Stimulated activated naive CD4-positive, alpha-beta T cell treated with Interleukin-2 at 50 U/mL for 16 hours (primary cell): Measurements from ENCODE around the gene SYNE1.
A peak's percentile ranks its signal among the peaks of the same experiment; 100 is the strongest.

Experiments used
- DNase-seq: peaks from one replicate; lab custom pipeline; 2025; lab: John Stamatoyannopoulos, UW

The SYNE1 gene

DNA sequence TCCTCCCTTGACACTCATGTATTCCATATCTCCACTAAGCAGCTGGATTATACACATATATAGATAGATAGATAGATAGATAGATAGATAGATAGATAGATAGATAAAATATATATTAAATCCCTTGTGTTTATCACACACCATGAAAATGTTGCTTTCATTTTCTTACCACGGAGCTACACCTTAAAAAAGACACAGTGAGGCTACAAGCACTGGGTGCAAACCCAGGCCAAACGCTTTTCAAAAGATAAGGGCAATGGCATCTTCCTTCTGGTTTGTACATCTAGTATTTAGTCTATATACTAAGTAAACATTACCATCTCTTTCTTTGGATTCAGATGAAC is 452.6 kb downstream of the SYNE1 start:
- DNase-seq = no peak

DNA sequence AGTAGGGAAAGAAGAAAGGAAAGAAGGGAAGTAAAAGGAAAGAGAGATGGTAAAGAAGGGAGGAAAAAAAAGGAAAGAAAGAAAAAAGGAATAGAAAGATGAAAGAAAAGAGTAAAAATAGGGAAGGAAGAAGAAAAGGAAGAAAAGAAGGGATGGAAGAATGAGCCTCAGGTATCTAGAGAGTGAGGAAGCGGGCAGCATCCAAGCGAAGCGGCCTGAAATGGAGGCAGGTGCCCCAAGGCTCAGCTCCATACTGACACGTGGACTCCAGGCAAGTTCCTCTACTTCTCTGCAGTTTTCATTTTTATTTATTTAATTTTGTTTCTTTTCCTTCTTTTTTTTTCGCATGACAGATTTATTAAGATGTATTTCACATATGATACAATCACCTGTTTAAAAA is 456.6 kb downstream of the SYNE1 start:
- no peak for DNase-seq

DNA sequence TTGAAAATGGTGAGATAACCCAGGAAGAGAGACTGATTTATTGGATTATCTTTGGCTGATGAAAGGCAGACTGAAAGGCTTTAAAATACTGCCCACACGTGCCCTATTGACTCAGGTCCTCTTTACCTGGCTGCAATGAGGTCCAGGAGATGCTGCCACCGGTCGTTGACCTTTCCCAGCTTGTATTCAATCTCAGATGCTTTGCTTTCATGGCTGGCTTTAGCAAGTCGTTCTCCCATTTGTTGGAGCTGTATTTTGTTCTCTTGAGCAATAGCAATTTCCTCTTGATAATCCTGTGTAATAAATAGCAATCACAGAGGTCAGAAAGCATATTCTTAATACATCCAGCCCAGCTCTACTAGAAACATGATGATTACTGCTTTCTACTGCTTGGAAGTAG is 460.9 kb downstream of the SYNE1 start:
- no peak for DNase-seq

DNA sequence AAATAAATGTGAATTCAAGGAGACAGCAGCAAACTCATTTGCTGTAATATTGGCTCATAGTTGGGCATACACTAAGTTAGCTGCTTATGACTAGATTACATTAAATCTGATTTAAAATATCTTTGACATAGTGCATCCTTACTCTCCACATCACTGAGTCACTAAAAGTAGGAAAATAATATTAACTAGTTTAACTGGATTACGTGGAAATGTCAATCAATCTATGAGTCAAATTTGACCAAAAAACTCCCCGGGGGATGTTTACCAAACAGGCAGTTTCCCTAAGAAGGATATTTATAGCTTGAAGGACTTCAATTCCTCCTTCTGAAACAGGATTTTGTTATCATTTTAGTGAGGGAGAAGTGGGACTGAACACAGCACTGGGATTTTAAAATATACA is 463.2 kb downstream of the SYNE1 start:
- DNase-seq = no peak

DNA sequence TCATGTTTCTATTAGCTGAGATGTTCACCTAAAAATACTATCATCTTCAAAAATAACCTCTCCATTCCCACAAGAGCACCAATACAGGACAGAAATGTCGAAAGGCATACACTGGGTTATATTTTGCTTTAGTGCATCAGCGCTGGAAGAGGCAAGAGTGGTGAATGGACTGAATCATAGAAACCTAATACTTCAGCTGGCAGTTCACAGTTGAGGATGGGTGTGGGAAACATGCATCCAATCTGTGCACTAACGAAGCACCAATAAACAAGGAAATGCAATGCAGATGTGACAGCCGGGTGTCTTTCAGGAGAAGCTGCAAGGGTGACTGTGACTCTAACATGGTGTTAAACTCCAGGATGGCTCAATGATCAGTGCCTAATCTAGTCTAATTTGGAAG is 463.8 kb downstream of the SYNE1 start:
- no peak for DNase-seq

DNA sequence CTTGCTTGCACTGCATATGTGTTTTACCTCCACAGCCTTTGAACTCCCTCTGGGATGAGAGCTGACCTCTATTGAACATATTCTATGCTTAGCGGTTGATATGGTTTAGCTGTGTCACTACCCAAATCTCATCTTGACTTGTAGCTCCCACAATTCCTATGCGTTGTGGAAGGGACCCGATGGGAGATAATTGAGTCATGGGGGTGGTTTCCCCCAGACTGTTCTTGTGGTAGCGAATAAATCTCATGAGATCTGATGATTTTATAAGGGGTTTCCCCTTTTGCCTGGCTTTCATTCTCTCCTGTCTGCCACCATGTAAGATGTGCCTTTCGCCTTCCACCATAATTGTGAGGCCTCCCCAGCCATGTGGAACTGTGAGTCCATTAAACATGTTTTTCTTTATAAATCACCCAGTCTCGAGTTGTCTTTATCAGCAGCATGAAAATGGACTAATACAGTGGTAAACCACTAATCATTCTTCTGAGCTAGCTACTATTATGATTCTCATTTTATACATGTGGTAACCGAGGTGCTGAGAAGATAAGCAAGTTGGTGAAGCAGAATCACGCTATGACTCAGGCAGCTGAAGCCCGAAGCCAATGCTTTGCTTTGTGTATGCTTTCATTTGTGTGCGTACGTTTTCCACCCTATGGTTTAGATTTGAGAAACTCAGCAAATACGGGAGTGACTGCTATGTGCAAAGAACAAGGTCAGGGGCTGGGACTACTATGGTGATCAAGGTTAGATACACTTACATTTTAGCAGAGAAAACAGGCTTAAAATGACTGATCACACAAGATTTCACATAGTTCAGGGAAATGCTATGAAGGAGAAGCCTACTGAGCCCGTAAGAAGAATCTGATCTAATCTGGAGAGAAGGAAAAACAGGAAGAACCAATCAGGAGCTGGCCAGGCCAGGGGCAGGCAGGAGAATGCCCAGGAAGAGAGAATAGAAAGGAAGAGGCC is 466.2 kb downstream of the SYNE1 start:
- peak; percentile 72 for DNase-seq

DNA sequence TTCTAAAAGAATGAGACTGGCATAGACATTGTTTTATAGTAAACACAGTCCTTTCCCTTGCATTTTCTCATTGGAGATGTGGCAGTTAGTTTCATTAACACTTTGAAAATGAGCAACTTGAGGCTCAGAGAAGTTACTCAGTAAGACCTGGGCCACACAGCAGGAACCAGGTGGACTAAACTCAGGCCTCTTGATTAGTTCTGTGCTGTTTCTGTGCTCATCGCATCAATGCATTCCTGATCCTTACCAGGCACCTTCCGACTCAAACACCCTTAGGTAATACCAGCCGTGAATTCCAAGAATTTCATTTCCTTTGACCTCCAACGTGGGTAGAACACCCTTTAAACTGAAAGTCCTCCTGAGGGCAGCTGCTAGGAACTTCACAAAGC is 466.9 kb downstream of the SYNE1 start:
- DNase-seq = no peak

DNA sequence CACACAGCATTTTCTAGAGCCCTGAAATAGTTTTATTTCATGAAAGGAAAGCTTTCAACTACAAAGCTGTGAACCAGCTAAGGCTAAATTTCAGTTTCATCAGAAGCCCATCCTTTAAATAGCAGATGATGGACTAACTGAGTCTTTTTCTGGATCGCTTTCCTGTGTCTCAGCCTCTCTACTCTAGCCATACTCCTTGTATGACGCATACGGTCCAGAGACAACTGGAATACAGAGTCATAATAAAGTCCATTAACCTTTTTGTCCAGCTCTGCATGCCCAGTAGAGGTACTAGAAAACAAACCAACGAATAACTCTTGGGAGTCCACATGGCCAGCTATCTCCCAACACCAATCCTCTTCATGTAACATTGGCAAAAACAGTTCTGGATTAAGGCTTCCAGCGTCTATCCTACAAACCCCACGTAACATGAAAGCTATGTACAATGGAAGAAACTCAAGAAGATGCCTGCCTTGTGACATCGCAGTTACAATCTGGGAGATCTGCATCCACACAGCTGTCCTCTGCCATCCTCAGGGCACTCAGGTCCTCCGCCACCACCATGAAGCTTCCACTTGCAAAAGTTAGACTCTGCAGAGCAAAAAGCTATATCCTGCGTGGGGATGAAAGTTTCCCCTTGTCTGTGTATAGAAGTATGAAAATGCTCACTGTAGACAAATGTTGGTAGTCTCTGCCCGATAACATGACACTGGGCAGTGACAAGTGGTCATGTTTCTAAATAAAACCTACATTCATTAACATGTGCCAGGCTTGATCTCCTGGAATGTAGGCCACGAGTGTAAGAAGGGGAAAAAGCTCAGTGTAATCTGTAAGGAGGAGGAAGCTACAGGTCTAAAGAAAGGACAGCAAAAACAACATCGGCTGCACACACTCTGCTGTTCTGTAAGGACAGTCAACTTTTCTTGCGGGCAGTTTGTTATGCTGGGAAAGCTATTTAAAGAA is 469.2 kb downstream of the SYNE1 start:
- DNase-seq = no peak

DNA sequence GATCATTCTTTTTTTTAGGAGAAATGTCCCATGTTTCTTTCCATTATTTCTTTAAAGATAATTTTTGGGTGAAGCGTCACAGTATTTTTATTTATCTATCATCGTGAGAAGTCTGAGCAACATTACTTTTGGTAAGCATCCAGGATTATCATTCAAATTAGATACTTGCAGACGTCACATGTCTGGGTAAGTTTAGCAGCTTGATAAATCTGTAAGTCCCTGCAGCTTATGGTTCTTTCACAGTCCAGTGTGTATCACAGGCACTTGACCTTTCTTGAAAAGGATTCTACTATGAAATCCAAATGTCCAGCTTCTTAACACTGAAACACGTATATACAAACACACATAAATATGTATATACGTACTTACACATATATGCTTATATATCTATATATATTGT is 470.3 kb downstream of the SYNE1 start:
- no peak for DNase-seq

DNA sequence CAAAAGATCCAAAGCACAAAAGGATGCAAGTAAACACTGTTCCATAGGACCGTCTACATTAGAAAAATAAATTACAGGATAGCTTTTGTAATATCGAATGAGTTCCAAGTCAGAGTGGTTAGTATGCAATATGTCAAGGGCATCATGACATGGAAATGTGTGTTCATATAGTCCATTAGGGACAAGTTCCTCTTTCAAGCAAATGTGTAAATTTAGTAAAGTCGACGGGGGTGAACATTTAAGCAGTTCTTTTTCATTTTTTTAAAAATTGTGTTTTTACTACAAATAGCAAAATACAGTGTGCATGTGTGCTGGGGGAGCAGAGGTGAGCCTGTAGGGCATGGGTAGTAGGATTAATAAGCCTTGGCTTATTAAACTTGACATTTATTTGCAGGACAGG is 470.7 kb downstream of the SYNE1 start:
- no peak for DNase-seq

DNA sequence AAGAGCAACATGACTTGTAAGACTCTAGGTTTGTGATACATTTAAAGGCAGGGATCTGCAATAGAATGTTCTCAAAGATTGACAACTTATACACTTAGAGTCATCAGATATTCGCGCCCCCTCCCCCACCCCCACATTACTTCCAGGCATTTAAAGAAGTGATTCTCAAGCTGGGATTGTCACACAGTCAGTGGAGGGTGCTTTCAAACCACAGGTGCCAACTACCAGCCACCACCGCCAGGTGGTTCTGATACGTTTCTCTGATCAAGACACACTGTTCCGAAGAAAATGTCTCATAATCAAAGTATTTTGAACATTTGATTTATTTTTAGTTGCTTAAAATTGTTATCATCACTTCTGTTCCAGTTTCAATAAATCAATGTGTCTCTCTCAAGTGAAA is 472.2 kb downstream of the SYNE1 start:
- DNase-seq = no peak

DNA sequence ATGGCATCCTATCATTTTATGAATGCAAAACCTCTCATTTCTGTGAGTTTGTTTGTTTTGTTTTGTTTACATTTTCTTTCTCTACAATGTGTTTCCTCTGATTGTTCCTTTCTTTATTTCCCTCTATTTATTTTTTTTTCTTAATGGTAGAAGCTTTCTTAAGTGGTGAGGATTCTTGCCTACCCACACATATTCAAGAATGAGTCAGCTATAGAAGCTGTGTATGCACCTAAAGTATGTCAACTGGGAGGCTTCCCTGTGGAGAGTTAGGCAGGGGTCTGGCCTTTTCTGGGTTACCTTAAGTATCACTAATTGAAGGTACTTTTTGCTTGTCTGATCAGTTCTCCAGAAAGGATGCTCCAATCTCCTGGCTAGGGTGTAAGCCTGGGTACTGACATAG is 475.7 kb downstream of the SYNE1 start:
- no peak for DNase-seq

DNA sequence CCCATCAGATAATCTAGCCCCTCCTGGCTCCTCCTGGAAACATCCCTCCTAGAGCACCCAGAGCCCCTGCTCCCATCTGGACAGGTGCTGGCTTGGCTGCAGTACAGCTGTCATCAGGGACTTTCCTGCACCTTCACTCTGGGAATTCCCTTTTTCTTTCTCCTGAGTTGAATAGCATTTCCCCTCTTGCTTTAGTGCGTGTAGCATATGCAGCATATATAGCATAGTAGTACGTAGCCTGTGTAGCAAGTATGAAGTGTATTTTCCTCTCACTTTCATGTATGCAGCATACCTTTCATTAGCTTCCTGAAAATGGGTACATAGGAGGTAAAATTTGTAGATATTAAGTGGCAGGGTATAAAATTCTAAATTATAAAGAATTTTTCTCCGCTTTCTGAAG is 476.8 kb downstream of the SYNE1 start:
- no peak for DNase-seq

DNA sequence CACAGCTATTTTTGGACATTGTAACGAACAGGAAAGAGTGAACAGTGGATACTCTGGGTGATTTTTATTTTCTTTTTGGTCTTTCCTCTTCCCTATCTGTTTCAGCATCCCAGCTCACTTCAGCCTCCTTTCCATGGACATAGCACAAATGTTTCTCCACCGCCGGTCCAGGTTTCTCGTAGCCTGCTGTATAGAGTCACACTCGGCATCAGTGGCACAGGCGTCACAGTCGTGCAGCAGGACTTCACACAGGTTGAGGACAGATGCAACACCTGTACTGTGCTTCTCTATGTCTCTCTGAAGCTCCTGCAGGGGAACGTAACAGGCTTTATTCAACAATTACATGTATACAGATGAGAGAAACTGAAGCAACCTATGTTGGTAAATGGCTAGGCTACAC is 481.4 kb downstream of the SYNE1 start:
- DNase-seq = no peak

DNA sequence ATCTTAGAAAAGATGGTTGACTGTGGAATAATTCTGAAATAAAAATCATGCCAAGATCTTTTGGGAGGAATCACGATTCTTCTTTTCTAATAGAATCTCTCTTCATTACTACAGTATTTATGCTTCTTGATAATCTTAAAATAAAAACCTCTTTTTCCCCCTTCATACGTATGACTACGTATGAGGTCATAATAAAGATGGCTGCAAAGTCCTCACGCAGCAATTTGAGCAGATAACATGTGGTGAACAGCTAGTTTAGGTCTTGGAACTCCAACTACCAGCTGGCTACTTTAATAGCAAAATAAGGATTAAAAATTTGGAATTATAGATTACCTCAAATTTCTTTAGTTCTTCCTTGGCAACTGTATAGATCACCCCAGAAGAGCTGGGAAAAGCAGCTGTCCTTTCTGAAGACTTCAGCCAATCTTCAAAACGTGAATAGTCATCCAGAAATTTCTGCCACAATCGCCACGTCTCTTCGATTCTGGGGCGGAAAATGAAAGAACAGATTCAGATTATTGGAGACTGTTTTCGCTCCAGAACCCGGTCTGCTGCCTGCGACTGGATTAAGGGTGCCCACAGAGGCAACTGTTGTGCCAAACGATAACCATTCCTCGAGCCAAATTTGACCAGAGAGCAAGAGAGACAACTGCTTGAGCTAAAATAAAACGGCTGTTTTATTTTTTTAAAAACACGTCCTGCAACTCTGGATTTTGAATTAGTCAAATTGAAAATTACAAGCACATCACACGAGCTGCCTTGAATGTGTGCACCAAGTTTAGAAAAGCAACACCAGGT is 482.4 kb downstream of the SYNE1 start:
- DNase-seq = no peak

DNA sequence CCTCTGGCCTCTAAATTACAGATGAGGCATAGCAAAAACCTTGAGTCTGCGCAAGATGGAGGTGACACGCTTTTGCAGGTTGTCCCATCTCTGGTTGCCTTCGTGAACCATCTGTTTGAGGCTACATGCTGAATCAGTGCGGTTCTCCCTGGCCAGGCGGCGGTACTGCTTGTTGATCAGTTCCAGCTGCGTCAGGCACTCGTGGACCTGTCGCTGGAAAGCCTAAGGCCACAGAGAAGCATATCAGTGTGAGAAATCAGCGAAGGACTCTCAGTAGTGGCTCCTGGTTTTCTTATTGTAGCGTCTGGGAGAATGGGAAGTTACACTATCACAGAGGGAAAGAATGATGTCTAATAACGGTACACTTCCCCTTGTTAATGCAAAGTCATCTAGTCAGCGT is 485.2 kb downstream of the SYNE1 start:
- DNase-seq = no peak

DNA sequence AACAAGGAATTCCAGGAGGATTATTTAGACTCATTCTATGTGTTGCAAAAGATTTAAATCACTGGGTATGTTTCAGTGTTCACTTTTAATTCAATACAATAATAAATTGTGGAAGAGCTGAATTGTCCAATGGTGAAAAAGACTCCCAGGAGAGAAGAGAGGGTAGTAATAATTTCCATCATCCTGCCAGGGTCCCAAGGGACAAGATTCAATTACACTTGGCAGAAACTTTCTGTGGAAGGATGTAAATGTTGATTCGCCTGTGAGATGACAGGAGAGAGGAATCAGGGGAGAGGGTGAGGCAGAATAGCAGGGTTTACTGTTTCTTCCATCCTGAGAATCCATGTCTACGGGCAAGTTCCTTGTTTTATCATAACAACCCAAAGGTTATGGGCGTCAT is 487.0 kb downstream of the SYNE1 start:
- no peak for DNase-seq

DNA sequence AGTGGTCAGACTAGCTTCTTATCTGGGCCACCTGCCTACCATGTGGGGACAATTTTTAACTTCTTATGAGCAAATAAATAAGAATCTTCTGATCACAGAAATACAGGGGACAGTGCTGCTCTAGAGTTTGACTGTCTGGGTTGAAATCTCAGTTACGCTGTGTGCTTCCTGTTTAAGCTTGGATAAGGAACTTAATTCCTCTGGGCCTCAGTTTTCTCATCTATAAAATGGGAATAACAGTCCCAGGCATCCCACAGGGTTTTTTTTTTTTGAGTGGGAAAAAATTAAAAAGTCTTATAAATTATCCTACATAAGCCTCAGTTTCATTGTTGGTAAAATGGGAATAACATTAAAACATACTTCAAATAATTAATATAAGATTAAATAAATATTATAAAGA is 488.8 kb downstream of the SYNE1 start:
- DNase-seq = no peak

DNA sequence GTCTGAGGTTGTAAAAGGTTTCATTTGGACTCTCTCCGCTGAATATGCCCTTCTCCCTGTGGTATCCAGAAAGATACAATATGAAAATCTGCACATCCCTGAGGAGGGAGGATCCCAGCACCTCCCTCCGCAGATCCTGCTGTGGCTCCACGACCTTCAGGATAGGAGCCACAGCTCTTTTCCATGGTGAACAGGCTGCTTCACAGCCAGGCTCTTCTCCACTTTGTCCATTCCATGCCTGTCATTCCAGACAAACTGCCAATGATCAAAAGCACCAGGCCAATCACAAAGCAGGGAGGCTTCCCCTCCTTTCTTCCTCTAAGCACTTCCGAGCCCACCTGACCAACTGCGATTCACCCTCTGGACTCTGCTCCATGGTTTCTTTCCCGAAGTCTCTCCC is 489.9 kb downstream of the SYNE1 start:
- no peak for DNase-seq

DNA sequence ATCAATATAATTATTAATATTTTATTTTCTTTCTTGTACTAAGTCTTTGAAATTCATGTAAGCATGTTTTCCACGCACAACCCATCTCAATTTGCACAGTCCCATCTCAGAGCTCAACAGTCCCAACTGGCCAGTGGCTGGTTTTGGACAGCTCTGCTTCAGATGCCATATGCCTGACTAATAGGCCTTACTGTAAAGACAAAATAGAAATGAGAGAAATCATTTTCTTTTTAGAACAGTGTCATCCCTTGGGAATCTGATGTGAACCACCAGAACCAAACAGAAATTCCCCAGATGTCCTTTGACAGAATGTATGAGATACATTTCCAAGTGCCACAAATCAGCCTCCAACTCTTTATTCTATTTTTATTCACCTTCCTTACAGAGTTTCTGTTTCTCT is 490.8 kb downstream of the SYNE1 start:
- no peak for DNase-seq

DNA sequence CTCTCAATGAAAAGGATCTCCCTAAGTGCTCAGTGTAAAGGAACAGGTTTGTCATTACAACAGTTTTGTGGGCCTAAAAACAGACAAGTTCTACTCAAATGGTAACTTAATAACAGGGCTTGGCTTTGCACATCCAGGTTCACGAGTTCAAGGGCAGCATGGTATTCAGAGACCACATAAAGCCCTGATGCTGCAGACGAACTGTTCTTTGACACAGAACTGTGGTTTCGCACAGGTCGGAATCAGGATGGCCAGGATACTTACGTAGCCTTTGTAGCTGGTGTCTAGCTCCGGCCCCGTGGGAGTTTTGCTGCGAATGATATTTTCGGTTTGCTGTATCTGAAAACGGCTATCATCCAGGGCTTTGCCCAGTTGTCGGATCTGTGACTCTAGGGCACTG is 493.8 kb downstream of the SYNE1 start:
- DNase-seq = no peak

DNA sequence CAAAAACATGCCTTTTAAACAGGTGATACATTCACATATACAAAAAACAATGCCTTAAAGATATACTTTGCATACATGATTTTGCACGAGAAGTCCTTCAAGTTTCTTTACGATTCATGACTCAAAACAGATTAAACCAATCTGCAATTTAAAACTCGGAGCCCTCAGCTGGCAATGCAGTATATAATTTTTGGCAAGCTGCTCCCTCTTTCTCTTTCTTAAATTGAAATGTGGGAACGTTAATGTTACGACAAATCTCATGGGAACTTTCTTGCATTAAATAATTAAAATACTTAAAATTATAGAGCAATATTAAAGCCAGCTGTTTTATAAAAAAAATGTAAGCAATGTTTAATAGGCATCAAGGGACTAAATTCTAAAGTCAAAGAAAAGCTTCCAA is 495.1 kb downstream of the SYNE1 start:
- DNase-seq = no peak
